ENCODE data around the gene CTNNB1.

DNA sequence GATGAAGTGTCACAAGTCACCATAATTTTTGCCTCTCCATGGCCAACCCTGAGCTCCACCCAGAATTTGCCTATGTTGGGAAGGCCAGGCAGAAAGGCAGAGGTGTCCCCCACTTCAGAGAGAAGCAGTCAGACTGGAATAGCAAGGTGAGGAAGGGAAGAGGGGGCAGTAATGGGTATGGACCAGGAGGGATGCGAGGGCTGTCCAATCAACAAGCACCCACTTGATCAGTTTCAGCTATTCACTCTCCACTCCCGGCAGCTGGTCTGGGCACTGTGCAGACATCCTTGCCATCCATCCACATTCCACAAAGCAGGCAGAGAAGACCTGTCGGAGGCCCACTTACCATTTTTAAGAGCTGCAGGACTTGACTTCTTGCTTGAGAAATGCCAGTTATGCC lies 43.5 kb upstream of the CTNNB1 start:
- TF ChIP-seq, protein P1, sequence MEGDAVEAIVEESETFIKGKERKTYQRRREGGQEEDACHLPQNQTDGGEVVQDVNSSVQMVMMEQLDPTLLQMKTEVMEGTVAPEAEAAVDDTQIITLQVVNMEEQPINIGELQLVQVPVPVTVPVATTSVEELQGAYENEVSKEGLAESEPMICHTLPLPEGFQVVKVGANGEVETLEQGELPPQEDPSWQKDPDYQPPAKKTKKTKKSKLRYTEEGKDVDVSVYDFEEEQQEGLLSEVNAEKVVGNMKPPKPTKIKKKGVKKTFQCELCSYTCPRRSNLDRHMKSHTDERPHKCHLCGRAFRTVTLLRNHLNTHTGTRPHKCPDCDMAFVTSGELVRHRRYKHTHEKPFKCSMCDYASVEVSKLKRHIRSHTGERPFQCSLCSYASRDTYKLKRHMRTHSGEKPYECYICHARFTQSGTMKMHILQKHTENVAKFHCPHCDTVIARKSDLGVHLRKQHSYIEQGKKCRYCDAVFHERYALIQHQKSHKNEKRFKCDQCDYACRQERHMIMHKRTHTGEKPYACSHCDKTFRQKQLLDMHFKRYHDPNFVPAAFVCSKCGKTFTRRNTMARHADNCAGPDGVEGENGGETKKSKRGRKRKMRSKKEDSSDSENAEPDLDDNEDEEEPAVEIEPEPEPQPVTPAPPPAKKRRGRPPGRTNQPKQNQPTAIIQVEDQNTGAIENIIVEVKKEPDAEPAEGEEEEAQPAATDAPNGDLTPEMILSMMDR (IDR thresholded peaks at IDR 0.05; ENCODE audit: low read depth, low read length, poor library complexity, severe bottlenecking) = no peak
- no peak for TF ChIP-seq EZH2phosphoT487 (IDR thresholded peaks at IDR 0.05; ENCODE audit: borderline replicate concordance, low read length)
